HG03469 (cell line): Measurements from ENCODE around the gene SLC9B2.
A peak's percentile ranks its signal among the peaks of the same experiment; 100 is the strongest.

Source experiments
- ATAC-seq: cut with Tn5 transposase; IDR thresholded peaks from one replicate; pipeline ENCODE4 v1.9.1; 2021; ENCODE audit warnings: mild to moderate bottlenecking, moderate library complexity, moderate number of reproducible peaks; ENCODE audit not compliant: unreplicated experiment

The SLC9B2 gene

GRCh38 chr4:103076747-103077347 is at the start of gene SLC9B2:
Gene SLC9B2, minus strand, starts transcription at chr4:103076761. Its CDS starts 9,211 bp downstream, at chr4:103067550.
- ATAC-seq, result peak; percentile 29

GRCh38 chr4:103126126-103126525 is 49.6 kb upstream of the SLC9B2 start:
- no peak for ATAC-seq

GRCh38 chr4:103123114-103123513 is 46.6 kb upstream of the SLC9B2 start:
- no peak for ATAC-seq

GRCh38 chr4:103118166-103118565 is 41.6 kb upstream of the SLC9B2 start:
- ATAC-seq, result no peak

- ATAC-seq, result no peak
These were observed 35.0 kb upstream of the SLC9B2 start for GRCh38 chr4:103111598-103111997.

- no peak for ATAC-seq
These were observed 32.0 kb upstream of the SLC9B2 start for GRCh38 chr4:103108542-103108941.

- ATAC-seq, result no peak
These were observed 29.2 kb upstream of the SLC9B2 start for GRCh38 chr4:103105558-103106356.

GRCh38 chr4:103104886-103105285 is 28.3 kb upstream of the SLC9B2 start:
- ATAC-seq, result no peak

- ATAC-seq, result no peak
These were observed 24.1 kb upstream of the SLC9B2 start for GRCh38 chr4:103100691-103101090.

- ATAC-seq, result peak; percentile 97
These were observed 23.3 kb upstream of the SLC9B2 start, which contains the start of gene BDH2 for GRCh38 chr4:103099691-103100392. Gene BDH2, minus strand, starts transcription at chr4:103099834. Its CDS starts 3,580 bp downstream, at chr4:103096254.

- ATAC-seq, result no peak
These were observed 22.3 kb upstream of the SLC9B2 start for GRCh38 chr4:103098756-103099440.

- ATAC-seq, result no peak
These were observed 21.8 kb upstream of the SLC9B2 start for GRCh38 chr4:103098341-103098740.

- no peak for ATAC-seq
These were observed 20.6 kb upstream of the SLC9B2 start for GRCh38 chr4:103097112-103097511.

GRCh38 chr4:103095080-103095479 is 18.5 kb upstream of the SLC9B2 start:
- no peak for ATAC-seq

- ATAC-seq, result no peak
These were observed 15.7 kb upstream of the SLC9B2 start for GRCh38 chr4:103092245-103092644.

- ATAC-seq, result peak; percentile 66
These were observed 15.2 kb upstream of the SLC9B2 start for GRCh38 chr4:103091601-103092223.

- ATAC-seq, result no peak
These were observed 12.9 kb upstream of the SLC9B2 start for GRCh38 chr4:103089481-103089880.

GRCh38 chr4:103086551-103086950 is 10.0 kb upstream of the SLC9B2 start:
- ATAC-seq, result no peak

GRCh38 chr4:103085555-103086196 is 9.1 kb upstream of the SLC9B2 start:
- no peak for ATAC-seq

- ATAC-seq, result no peak
These were observed 3.1 kb upstream of the SLC9B2 start for GRCh38 chr4:103079621-103080020.
